ENCODE results near the gene CALN1.

- TF ChIP-seq, protein P1, sequence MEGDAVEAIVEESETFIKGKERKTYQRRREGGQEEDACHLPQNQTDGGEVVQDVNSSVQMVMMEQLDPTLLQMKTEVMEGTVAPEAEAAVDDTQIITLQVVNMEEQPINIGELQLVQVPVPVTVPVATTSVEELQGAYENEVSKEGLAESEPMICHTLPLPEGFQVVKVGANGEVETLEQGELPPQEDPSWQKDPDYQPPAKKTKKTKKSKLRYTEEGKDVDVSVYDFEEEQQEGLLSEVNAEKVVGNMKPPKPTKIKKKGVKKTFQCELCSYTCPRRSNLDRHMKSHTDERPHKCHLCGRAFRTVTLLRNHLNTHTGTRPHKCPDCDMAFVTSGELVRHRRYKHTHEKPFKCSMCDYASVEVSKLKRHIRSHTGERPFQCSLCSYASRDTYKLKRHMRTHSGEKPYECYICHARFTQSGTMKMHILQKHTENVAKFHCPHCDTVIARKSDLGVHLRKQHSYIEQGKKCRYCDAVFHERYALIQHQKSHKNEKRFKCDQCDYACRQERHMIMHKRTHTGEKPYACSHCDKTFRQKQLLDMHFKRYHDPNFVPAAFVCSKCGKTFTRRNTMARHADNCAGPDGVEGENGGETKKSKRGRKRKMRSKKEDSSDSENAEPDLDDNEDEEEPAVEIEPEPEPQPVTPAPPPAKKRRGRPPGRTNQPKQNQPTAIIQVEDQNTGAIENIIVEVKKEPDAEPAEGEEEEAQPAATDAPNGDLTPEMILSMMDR (IDR thresholded peaks at IDR 0.05; ENCODE audit: poor library complexity, severe bottlenecking), result no peak
- no peak for TF ChIP-seq RAD21 (conservative IDR thresholded peaks at IDR 0.05)
- no peak for TF ChIP-seq EP300 (conservative IDR thresholded peaks at IDR 0.05; ENCODE audit: poor library complexity, severe bottlenecking)
- no peak for TF ChIP-seq REST (IDR thresholded peaks at IDR 0.05; ENCODE audit: borderline replicate concordance)
- TF ChIP-seq EZH2 (IDR thresholded peaks at IDR 0.05; ENCODE audit: borderline replicate concordance, insufficient read depth, low read length, poor library complexity, severe bottlenecking), result no peak
- TF ChIP-seq POLR2AphosphoS5 (IDR thresholded peaks at IDR 0.05), result no peak
These were observed 298.0 kb downstream of the CALN1 start for GRCh38 chr7:72114129-72114528.

Data from neural cell (in vitro differentiated cells).